ENCODE measurements around the gene BRI3.
"Not testable (repeated sequence)": the region's sequence is repeated elsewhere in the genome, so short reads cannot be mapped to it uniquely, and the experiment has no call there.

Gene BRI3

GRCh38 chr7:98315318-98315993 is 34.0 kb downstream of the BRI3 start:
- ATAC-seq: no peak

GRCh38 chr7:98315994-98316527 is 34.6 kb downstream of the BRI3 start:
- not testable (repeated sequence) for ATAC-seq

GRCh38 chr7:98317366-98318040 is 36.0 kb downstream of the BRI3 start:
- no peak for ATAC-seq

- ATAC-seq: no peak
These were observed 37.7 kb downstream of the BRI3 start for GRCh38 chr7:98319176-98319575.

GRCh38 chr7:98321301-98321700 is 39.8 kb downstream of the BRI3 start:
- no peak for ATAC-seq

- no peak for ATAC-seq
These were observed 41.1 kb downstream of the BRI3 start for GRCh38 chr7:98322331-98323270.

GRCh38 chr7:98323597-98324322 is 42.3 kb downstream of the BRI3 start:
- ATAC-seq: no peak

- no peak for ATAC-seq
These were observed 43.3 kb downstream of the BRI3 start for GRCh38 chr7:98324782-98325181.

GRCh38 chr7:98329100-98329790 is 47.8 kb downstream of the BRI3 start:
- no peak for ATAC-seq

- ATAC-seq: no peak
These were observed 48.4 kb downstream of the BRI3 start for GRCh38 chr7:98329791-98330373.

- no peak for ATAC-seq
These were observed 49.5 kb downstream of the BRI3 start for GRCh38 chr7:98330926-98331529.

GRCh38 chr7:98334081-98334480 is 52.6 kb downstream of the BRI3 start:
- ATAC-seq: no peak

GRCh38 chr7:98335411-98335977 is 54.0 kb downstream of the BRI3 start:
- ATAC-seq: no peak

GRCh38 chr7:98338441-98338840 is 57.0 kb downstream of the BRI3 start:
- no peak for ATAC-seq

GRCh38 chr7:98339043-98339442 is 57.6 kb downstream of the BRI3 start:
- ATAC-seq: no peak

- ATAC-seq: no peak
These were observed 59.6 kb downstream of the BRI3 start for GRCh38 chr7:98341106-98341505.
